H1 (cell line): ENCODE results near the gene B4GALNT3. TPM values are rescaled to one million over a fixed set of nuclear protein-coding genes. Genes with fewer than 3 reads are reported as not detected.

ENCODE experiments used
- CTCF ChIA-PET: fragments of 300-600 bp; sonication (Branson Sonifier 250); formaldehyde crosslinking; loops from one replicate; lab custom pipeline; 2021; ENCODE audit not compliant: partially characterized antibody; lab: Charles Lee
- POLR2A ChIA-PET: fragments of 300-600 bp; sonication (Branson Sonifier 250); formaldehyde crosslinking; loops from one replicate; lab custom pipeline; 2021; ENCODE audit warnings: inconsistent platforms; ENCODE audit not compliant: partially characterized antibody; lab: Charles Lee
- DNase-seq, 2 experiments: peaks; one replicate each; pipeline versions ENCODE4 v3.0.0 to v3.0.0-alpha.2; 2010 to 2022; ENCODE audit warnings: low spot score in 2 of 2, low read depth in 1 of 2, mixed read lengths in 1 of 2
- FAIRE-seq: peaks from 2 replicates; lab custom pipeline; 2011; peaks lifted over from hg19 to GRCh38; lab: Jason Lieb, UNC
- H2AFZ ChIP-seq: 2 replicates; pipeline ENCODE4 v1.8.1; 2012; ENCODE audit warnings: low read length, inconsistent platforms
- H2AK5ac ChIP-seq: 2 replicates; pipeline ENCODE4 v1.6.1; 2013; ENCODE audit warnings: low read depth, low read length
- H2BK120ac ChIP-seq: replicated peaks from 2 replicates; pipeline ENCODE3; 2013; ENCODE audit warnings: low read depth, low read length, inconsistent platforms
- H2BK12ac ChIP-seq: 2 replicates; pipeline ENCODE4 v1.6.1; 2013; ENCODE audit warnings: low read depth, low read length
- H2BK15ac ChIP-seq: 2 replicates; pipeline ENCODE4 v1.6.1; 2013; ENCODE audit warnings: low read length
- H2BK20ac ChIP-seq: 2 replicates; pipeline ENCODE4 v1.6.1; 2013; ENCODE audit warnings: low read length
- H2BK5ac ChIP-seq: 2 replicates; pipeline ENCODE4 v1.6.1; 2013; ENCODE audit warnings: low read depth, low read length
- H3K14ac ChIP-seq: 2 replicates; pipeline ENCODE4 v1.6.1; 2013; ENCODE audit warnings: inconsistent platforms; ENCODE audit not compliant: insufficient read length
- H3K18ac ChIP-seq: 2 replicates; pipeline ENCODE4 v1.6.1; 2013; ENCODE audit warnings: low read length; ENCODE audit errors: extremely low read depth
- H3K23ac ChIP-seq: 2 replicates; pipeline ENCODE4 v1.6.1; 2013; ENCODE audit warnings: inconsistent platforms; ENCODE audit not compliant: insufficient read length
- H3K23me2 ChIP-seq: 2 replicates; pipeline ENCODE4 v1.6.1; 2013; ENCODE audit warnings: low read depth, low read length
- H3K27ac ChIP-seq: 2 replicates; pipeline ENCODE4 v1.6.1; 2011; ENCODE audit warnings: low read depth, low read length, inconsistent platforms
- H3K27me3 ChIP-seq, 4 experiments: replicated peaks in 1 of 4; 1 replicate in 1 of 4; 2 replicates in 3 of 4; pipeline versions ENCODE4 v1.6.1 to v1.8.1; 2011 to 2013; ENCODE audit warnings: low read length in 3 of 4, mild to moderate bottlenecking in 3 of 4, inconsistent platforms in 2 of 4, mixed read lengths in 2 of 4, moderate library complexity in 1 of 4; ENCODE audit not compliant: control insufficient read depth in 3 of 4, insufficient read depth in 3 of 4; ENCODE audit errors: extremely low read depth in 1 of 4
- H3K36me3 ChIP-seq, 4 experiments: 2 replicates each; pipeline versions ENCODE4 v1.6.1 to v1.8.1; 2011 to 2013; ENCODE audit warnings: mild to moderate bottlenecking in 4 of 4, low read length in 3 of 4, moderate library complexity in 2 of 4, control low read depth in 1 of 4, inconsistent platforms in 1 of 4; ENCODE audit not compliant: insufficient read depth in 4 of 4, control insufficient read depth in 2 of 4
- H3K4ac ChIP-seq: replicated peaks from 2 replicates; pipeline ENCODE3; 2013; ENCODE audit warnings: low read length, low read depth, mixed read lengths, inconsistent platforms; ENCODE audit not compliant: insufficient read length
- H3K4me1 ChIP-seq, 4 experiments: replicated peaks in 1 of 4; 1 replicate in 1 of 4; 2 replicates in 3 of 4; pipeline versions ENCODE4 v1.6.1 to v1.8.1; 2011 to 2013; ENCODE audit warnings: low read length in 3 of 4, inconsistent platforms in 2 of 4, mixed read lengths in 1 of 4; ENCODE audit not compliant: insufficient read depth in 4 of 4, control insufficient read depth in 3 of 4
- H3K4me2 ChIP-seq, 2 experiments: 2 replicates each; pipeline versions ENCODE4 v1.6.1 to v1.8.1; 2011 to 2013; ENCODE audit warnings: low read depth in 2 of 2, low read length in 2 of 2, control low read depth in 1 of 2, inconsistent platforms in 1 of 2, mild to moderate bottlenecking in 1 of 2; ENCODE audit not compliant: insufficient read depth in 1 of 2
- H3K4me3 ChIP-seq, 4 experiments: fragments of 200-600, 300-600 bp in 1 of 4; sonication (generic), shearing (Covaris generic), sonication (Bioruptor Twin) in 1 of 4; 2 replicates each; pipeline versions ENCODE4 v1.5.1 to v1.8.1; 2011 to 2016; ENCODE audit warnings: low read length in 4 of 4, low read depth in 3 of 4, control low read depth in 2 of 4, inconsistent platforms in 2 of 4, mild to moderate bottlenecking in 2 of 4, mixed read lengths in 1 of 4, moderate library complexity in 1 of 4; ENCODE audit not compliant: insufficient read depth in 2 of 4; ENCODE audit errors: extremely low read depth in 1 of 4
- H3K56ac ChIP-seq: replicated peaks from 2 replicates; pipeline ENCODE3; 2013; ENCODE audit warnings: low read depth, mild to moderate bottlenecking, mixed read lengths, low read length, inconsistent platforms; ENCODE audit not compliant: insufficient read length
- H3K79me1 ChIP-seq: 2 replicates; pipeline ENCODE4 v1.6.1; 2013; ENCODE audit warnings: low read depth, low read length, control low read depth
- H3K79me2 ChIP-seq, 2 experiments: 2 replicates each; pipeline versions ENCODE4 v1.6.1 to v1.8.1; 2012 to 2013; ENCODE audit warnings: low read length in 2 of 2, mild to moderate bottlenecking in 2 of 2, inconsistent platforms in 1 of 2; ENCODE audit not compliant: insufficient read depth in 2 of 2, control insufficient read depth in 1 of 2
- H3K9ac ChIP-seq, 4 experiments: replicated peaks in 1 of 4; 1 replicate in 1 of 4; 2 replicates in 3 of 4; pipeline versions ENCODE4 v1.6.1 to v1.8.1; 2011 to 2013; ENCODE audit warnings: low read depth in 3 of 4, low read length in 3 of 4, control low read depth in 2 of 4, mild to moderate bottlenecking in 2 of 4, moderate library complexity in 2 of 4, inconsistent platforms in 1 of 4; ENCODE audit errors: extremely low read depth in 1 of 4
- H3K9me3 ChIP-seq, 2 experiments: 2 replicates each; pipeline versions ENCODE4 v1.6.1 to v1.8.1; 2012 to 2013; ENCODE audit warnings: mild to moderate bottlenecking in 2 of 2, moderate library complexity in 2 of 2, control low read depth in 1 of 2, inconsistent platforms in 1 of 2, low read depth in 1 of 2, low read length in 1 of 2, mixed read lengths in 1 of 2; ENCODE audit not compliant: insufficient read depth in 2 of 2
- H4K20me1 ChIP-seq, 2 experiments: replicated peaks in 1 of 2; 2 replicates each; pipeline versions ENCODE3 to v1.8.1; 2011 to 2013; ENCODE audit warnings: inconsistent platforms in 2 of 2, low read length in 2 of 2, mild to moderate bottlenecking in 1 of 2; ENCODE audit not compliant: insufficient read depth in 2 of 2, control insufficient read depth in 1 of 2
- H4K5ac ChIP-seq: 2 replicates; pipeline ENCODE4 v1.6.1; 2013; ENCODE audit warnings: low read length, low read depth, mixed read lengths, inconsistent platforms; ENCODE audit not compliant: insufficient read length
- H4K8ac ChIP-seq: 2 replicates; pipeline ENCODE4 v1.8.0; 2013; ENCODE audit warnings: mild to moderate bottlenecking, moderate library complexity, low read length, inconsistent platforms; ENCODE audit not compliant: insufficient read depth; ENCODE audit errors: extremely low read depth
- H4K91ac ChIP-seq: replicated peaks from 2 replicates; pipeline ENCODE3; 2013; ENCODE audit warnings: low read length, mixed read lengths, inconsistent platforms; ENCODE audit not compliant: insufficient read length
- CBX5 ChIP-seq: fragments of 300-800, 300-1000 bp; sonication (generic); IDR thresholded peaks from 2 replicates; pipeline ENCODE4 v1.7.1; 2016; ENCODE audit warnings: antibody characterized with exemption, low read length, low read depth
- WGBS, 2 experiments: shearing (Covaris generic) in 1 of 2; methylation state at CpG; one replicate each; pipeline versions ENCODE4 v1.1.6 to v1.1.7; 2013 to 2015; ENCODE audit warnings: low lambda C conversion rate in 2 of 2, mixed read lengths in 2 of 2, inconsistent platforms in 1 of 2, low coverage in 1 of 2, missing lambda C conversion rate in 1 of 2; ENCODE audit not compliant: insufficient replicate concordance in 2 of 2, insufficient coverage in 1 of 2, insufficient read length in 1 of 2; ENCODE audit errors: extremely low coverage in 1 of 2, missing lambda C conversion rate in 1 of 2; 5-methylcytosine and 5-hydroxymethylcytosine counted together
- polyA plus RNA-seq, 7 experiments: library from polyadenylated mRNA; depleted of rRNA in 3 of 7; stranded (reverse) in 5 of 7; unstranded in 2 of 7; fragments of >200 nt in 5 of 7; fragments of 200-250 nt in 2 of 7; gene quantifications; 1 replicate in 5 of 7; 2 replicates in 1 of 7; 4 replicates in 1 of 7; pipeline versions ENCODE4 v1.2.1 to v1.2.3, GENCODE V29; 2011 to 2013; ENCODE audit warnings: missing spikeins in 2 of 7, mixed read lengths in 2 of 7
- total RNA-seq: library from RNA; stranded (reverse); fragmentation: NEBNext Ultra II Directional; extraction: Animal tissue kit (Norgen Biotek cat#: 25700); gene quantifications from 2 replicates; pipeline ENCODE4 v1.2.1, GENCODE V29; 2021

Gene B4GALNT3
- total and polyA plus RNA-seq, 2 of the 8 experiments (the other 6 are each of a cell fraction or from before 2014, with no cell fraction given) = 12.5 to 20.3 TPM

GRCh38 chr12:554001-554285 lies 94.2 kb downstream of the B4GALNT3 start:
- CTCF ChIA-PET = no interaction called here
- no peak for FAIRE-seq
- no peak overlapping the region for H4K5ac ChIP-seq

More at GRCh38 chr12:554001-554285, 94.2 kb downstream of the B4GALNT3 start:
- Histone ChIP-seq H3K14ac (no peak overlapping the region), H2AK5ac (no peak overlapping the region), H3K56ac (no peak overlapping the region), H2AFZ (no peak overlapping the region), H3K27ac (no peak overlapping the region), H3K18ac (no peak overlapping the region), H2BK15ac (no peak overlapping the region), H2BK5ac (no peak overlapping the region), H3K4me2 (no peak overlapping the region), H3K4ac (no peak overlapping the region), H3K9me3 (0 out of 4 replicates have a peak, but pooled peaks cover 0 to 2% of the 10 kb centered on the region in 2 experiments), H3K79me2 (no peaks in the 10 kb centered on the region), H3K4me1 (no peaks in the 10 kb centered on the region)
- 88% methylated on average over 8 of the region's 8 CpGs; no CpG with 5 or more reads in 1 of the 2 experiments for WGBS, 2 experiments
- TF ChIP-seq CBX5 = no peak
- TF ChIP-seq, all 59 proteins: peak for 0
- Histone ChIP-seq H2BK120ac (no peak overlapping the region), H4K20me1 (no peaks in the 10 kb centered on the region), H4K8ac (no peak overlapping the region), H3K9ac (no peak overlapping the region), H3K4me3 (no peak overlapping the region), H4K91ac (no peak overlapping the region), H3K79me1 (no peaks in the 10 kb centered on the region), H2BK20ac (no peak overlapping the region), H3K27me3 (no peaks in the 10 kb centered on the region), H3K23me2 (no peaks in the 10 kb centered on the region), H2BK12ac (no peak overlapping the region), H3K23ac (no peak overlapping the region), H3K36me3 (peaks cover 0 to 6% (median 0%) of the 10 kb centered on the region in 4 experiments; a peak in 1 of 8 replicates)
- DNase-seq = no peak
- POLR2A ChIA-PET = no interaction called here
